Ovary (tissue), 3 donors: ENCODE results near the gene CAPZA1.

Source experiments
- CTCF ChIP-seq, 3 donors: fragments of 450-650 bp in 2 of 3; fragments of 200-600 bp in 1 of 3; IDR thresholded peaks; one replicate each; pipeline versions ENCODE4 v1.5.1 to v1.8.0; 2016 to 2022; ENCODE audit warnings: antibody characterized with exemption in 3 of 3, mild to moderate bottlenecking in 1 of 3
- EP300 ChIP-seq: sonication (generic); formaldehyde crosslinking; IDR thresholded peaks from one replicate; pipeline ENCODE4 v1.6.1; 2017; ENCODE audit warnings: antibody characterized with exemption
- POLR2A ChIP-seq: fragments of 450-650 bp; IDR thresholded peaks from one replicate; pipeline ENCODE4 v1.6.1; 2017; ENCODE audit warnings: antibody characterized with exemption, mild to moderate bottlenecking, moderate library complexity
- donor health status: DM: no; HTN: no; CAD: no.

GRCh38 chr1:112665857-112666256 is 46.2 kb downstream of the CAPZA1 start:
- TF ChIP-seq CTCF (IDR thresholded peaks at IDR 0.05) (no peak), EP300 (no peak), POLR2A (no peak)
